Lung (tissue), 12 donors: ENCODE measurements around the gene OS9. TPM values are rescaled to one million over a fixed set of nuclear protein-coding genes. Genes with fewer than 3 reads are reported as not detected.

Source experiments
- ATAC-seq: fragments of 200-7000 bp; cut with Tn5 transposase; one replicate; pipeline ENCODE4 v1.9.1; 2020; ENCODE audit warnings: moderate number of reproducible peaks; ENCODE audit not compliant: insufficient read depth, low FRiP score
- DNase-seq, 3 donors: peaks; one replicate each; pipeline ENCODE4 v3.0.0-alpha.2; 2013 to 2017
- H3K27ac ChIP-seq, 2 donors: one replicate each; pipeline ENCODE4 v1.5.1; 2013; ENCODE audit warnings: mild to moderate bottlenecking in 2 of 2, moderate library complexity in 2 of 2, control low read depth in 1 of 2, inconsistent platforms in 1 of 2, low read depth in 1 of 2, low read length in 1 of 2
- H3K27me3 ChIP-seq, 3 donors: one replicate each; pipeline ENCODE4 v1.5.1; 2013; ENCODE audit warnings: low read length in 2 of 3; ENCODE audit not compliant: control insufficient read depth in 3 of 3, insufficient read depth in 3 of 3
- H3K36me3 ChIP-seq, 4 donors: one replicate each; pipeline ENCODE4 v1.5.1; 2013; ENCODE audit warnings: low read length in 4 of 4, mild to moderate bottlenecking in 1 of 4, moderate library complexity in 1 of 4; ENCODE audit not compliant: control insufficient read depth in 4 of 4, insufficient read depth in 4 of 4
- H3K4me1 ChIP-seq, 5 donors: one replicate each; pipeline ENCODE4 v1.5.1; 2013; ENCODE audit warnings: low read length in 5 of 5, mild to moderate bottlenecking in 2 of 5, moderate library complexity in 1 of 5; ENCODE audit not compliant: control insufficient read depth in 5 of 5, insufficient read depth in 5 of 5
- H3K4me3 ChIP-seq: one replicate; pipeline ENCODE4 v1.5.1; 2013; ENCODE audit warnings: mild to moderate bottlenecking, control low read depth, moderate library complexity
- H3K9ac ChIP-seq, 2 donors: one replicate each; pipeline ENCODE4 v1.5.1; 2013; ENCODE audit warnings: low read length in 2 of 2, control low read depth in 1 of 2; ENCODE audit not compliant: insufficient read depth in 1 of 2
- H3K9me3 ChIP-seq, 4 donors: one replicate each; pipeline ENCODE4 v1.5.1; 2013; ENCODE audit warnings: low read length in 3 of 4, mild to moderate bottlenecking in 1 of 4, moderate library complexity in 1 of 4; ENCODE audit not compliant: control insufficient read depth in 4 of 4, insufficient read depth in 3 of 4
- WGBS, 2 donors: extraction: QIAGEN DNeasy Blood & Tissue Kit; methylation state at CpG; one replicate each; pipeline ENCODE4 v1.1.7; 2013; 5-methylcytosine and 5-hydroxymethylcytosine counted together
- polyA plus RNA-seq, 2 donors: library from polyadenylated mRNA; stranded (reverse); fragments of 200-250 nt; gene quantifications; one replicate each; pipeline ENCODE4 v1.2.1, GENCODE V29; 2013
- total RNA-seq, 2 donors: library from RNA; depleted of rRNA in 1 of 2; stranded (reverse); fragments of >200 nt in 1 of 2; gene quantifications; one replicate each; pipeline ENCODE4 v1.2.1, GENCODE V29; 2014 to 2021
- TF ChIP-seq, protein P1 (sequence below): IDR thresholded peaks from 2 replicates; pipeline ENCODE4 v1.5.1; 2012; ENCODE audit warnings: mild to moderate bottlenecking; ENCODE audit errors: control extremely low read depth, extremely low read depth
- donor health status: control.
- donor health status: control.
- donor health status: Bipolar disorder and iron deficiency.
- donor health status: healthy.
- donor health status: DM: yes; HTN: yes; CAD: no.

OS9 gene
- total and polyA plus RNA-seq, 4 donors, result 144 to 356 (median 249) TPM

DNA sequence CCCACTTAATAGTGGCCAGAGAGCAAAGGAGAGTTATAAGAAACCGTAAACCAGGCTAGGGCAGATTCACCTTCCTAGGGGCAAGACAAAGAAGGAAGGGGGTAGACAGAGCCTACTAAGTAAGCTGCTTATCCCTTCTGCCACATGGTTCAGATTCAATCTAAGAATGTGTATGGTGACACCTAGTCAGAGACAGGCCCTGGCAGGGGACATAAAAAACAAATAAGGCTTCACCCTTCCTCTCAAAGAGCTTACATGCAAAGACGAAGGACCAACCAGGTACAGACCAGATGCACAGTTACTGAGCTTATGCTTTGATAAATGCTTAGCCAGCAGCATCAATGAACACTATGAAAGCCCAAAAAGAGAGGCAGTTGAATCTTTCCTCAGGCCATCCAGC lies 68.5 kb downstream of the OS9 start:
- no peak overlapping the region for H3K9ac ChIP-seq
- DNase-seq (no peak), ATAC-seq (no peak)
- peaks cover 0 to 5% (median 0%) of the 10 kb centered on the region in 4 donors for H3K9me3 ChIP-seq
- H3K4me1 ChIP-seq, result peaks cover 0 to 24% (median 7%) of the 10 kb centered on the region in 5 donors
- no peak overlapping the region for H3K27ac ChIP-seq
- no peak overlapping the region for H3K4me3 ChIP-seq
- peaks cover 0 to 12% (median 0%) of the 10 kb centered on the region in 4 donors for H3K36me3 ChIP-seq
- H3K27me3 ChIP-seq, result peaks cover 0 to 47% (median 46%) of the 10 kb centered on the region in 3 donors
- WGBS, 2 donors, result 90 to 91% methylated on average over 2 of the region's 2 CpGs
- TF ChIP-seq, protein P1, sequence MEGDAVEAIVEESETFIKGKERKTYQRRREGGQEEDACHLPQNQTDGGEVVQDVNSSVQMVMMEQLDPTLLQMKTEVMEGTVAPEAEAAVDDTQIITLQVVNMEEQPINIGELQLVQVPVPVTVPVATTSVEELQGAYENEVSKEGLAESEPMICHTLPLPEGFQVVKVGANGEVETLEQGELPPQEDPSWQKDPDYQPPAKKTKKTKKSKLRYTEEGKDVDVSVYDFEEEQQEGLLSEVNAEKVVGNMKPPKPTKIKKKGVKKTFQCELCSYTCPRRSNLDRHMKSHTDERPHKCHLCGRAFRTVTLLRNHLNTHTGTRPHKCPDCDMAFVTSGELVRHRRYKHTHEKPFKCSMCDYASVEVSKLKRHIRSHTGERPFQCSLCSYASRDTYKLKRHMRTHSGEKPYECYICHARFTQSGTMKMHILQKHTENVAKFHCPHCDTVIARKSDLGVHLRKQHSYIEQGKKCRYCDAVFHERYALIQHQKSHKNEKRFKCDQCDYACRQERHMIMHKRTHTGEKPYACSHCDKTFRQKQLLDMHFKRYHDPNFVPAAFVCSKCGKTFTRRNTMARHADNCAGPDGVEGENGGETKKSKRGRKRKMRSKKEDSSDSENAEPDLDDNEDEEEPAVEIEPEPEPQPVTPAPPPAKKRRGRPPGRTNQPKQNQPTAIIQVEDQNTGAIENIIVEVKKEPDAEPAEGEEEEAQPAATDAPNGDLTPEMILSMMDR, result no peak

DNA sequence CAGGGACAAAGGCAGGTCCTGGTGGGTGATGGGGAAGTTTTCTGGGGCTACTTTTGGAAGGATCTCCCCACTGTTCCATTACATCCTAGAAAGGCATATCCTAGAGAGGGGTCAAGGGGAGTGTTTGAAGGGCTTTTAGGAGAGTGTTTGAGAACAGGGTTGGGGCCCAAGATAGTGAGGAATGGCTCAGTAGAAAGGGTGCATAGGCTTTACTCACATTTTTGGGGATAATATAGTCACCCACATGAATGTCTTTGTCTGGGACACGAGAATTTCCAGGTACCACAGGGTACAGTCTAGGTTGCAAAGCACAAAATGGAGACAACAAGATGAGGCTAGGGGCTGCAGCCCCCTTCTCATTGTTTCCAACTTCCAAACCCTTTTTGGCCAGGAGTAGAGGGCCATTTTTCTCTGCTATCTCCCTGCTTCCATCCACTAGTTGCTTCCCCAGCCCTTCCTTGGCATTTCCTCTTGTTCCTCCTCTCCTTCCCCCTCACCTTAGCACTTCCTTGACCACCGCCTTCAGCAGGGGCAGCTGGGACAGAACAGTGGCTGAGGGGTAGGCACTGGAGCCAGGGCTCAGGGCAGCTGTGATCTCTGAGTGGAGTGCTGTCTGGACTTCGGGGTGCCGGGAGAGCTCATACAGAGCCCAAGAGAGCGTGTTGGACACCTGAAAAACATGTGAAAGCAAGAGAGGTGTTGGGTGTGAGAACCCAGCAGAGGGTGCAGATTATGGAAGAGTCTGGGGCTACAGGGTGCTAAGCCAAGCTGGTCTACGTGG lies 70.1 kb downstream of the OS9 start:
- peaks cover 0 to 48% (median 47%) of the 10 kb centered on the region in 3 donors for H3K27me3 ChIP-seq
- DNase-seq (no peak), ATAC-seq (no peak)
- TF ChIP-seq, protein P1, result no peak
- no peaks in the 10 kb centered on the region for H3K9me3 ChIP-seq
- 75 to 76% methylated on average over 6 of the region's 6 CpGs for WGBS, 2 donors
- no peak overlapping the region for H3K4me3 ChIP-seq
- no peak overlapping the region for H3K9ac ChIP-seq
- peaks cover 0 to 24% (median 8%) of the 10 kb centered on the region in 5 donors for H3K4me1 ChIP-seq
- peaks cover 0 to 4% (median 2%) of the 10 kb centered on the region in 4 donors for H3K36me3 ChIP-seq
- H3K27ac ChIP-seq, result no peak overlapping the region

DNA sequence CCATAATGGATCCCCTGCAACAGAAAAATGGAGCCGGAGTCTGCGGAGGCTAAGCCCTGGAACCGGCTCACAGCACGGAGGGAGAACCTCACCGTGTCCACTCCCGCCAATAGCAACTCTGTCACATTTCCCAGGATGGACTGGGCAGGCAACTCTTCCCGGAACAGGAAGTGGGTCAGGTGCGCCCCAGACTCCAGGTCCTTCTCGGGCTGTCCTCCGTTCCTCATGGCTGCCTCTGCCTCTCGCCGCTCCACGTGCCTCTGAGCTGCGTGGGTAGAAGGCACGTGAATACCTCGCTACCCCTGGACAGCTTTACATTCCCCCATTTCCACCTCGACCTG lies 70.7 kb downstream of the OS9 start:
- WGBS, 2 donors, result 15% methylated on average over 17 of the region's 17 CpGs

More for the DNA sequence above, 70.7 kb downstream of the OS9 start:
- DNase-seq, result no peak
- TF ChIP-seq, protein P1, result no peak
- H3K9ac ChIP-seq, result no peak overlapping the region
- no peak for ATAC-seq
- H3K9me3 ChIP-seq, result no peaks in the 10 kb centered on the region
- peaks cover 0 to 7% (median 5%) of the 10 kb centered on the region in 4 donors for H3K36me3 ChIP-seq
- H3K27ac ChIP-seq, result no peak overlapping the region
- H3K4me1 ChIP-seq, result peaks cover 0 to 24% (median 8%) of the 10 kb centered on the region in 5 donors
- peak overlapping the region; percentile 4 for H3K4me3 ChIP-seq
- peaks cover 0 to 48% (median 47%) of the 10 kb centered on the region in 3 donors for H3K27me3 ChIP-seq
